DOHH2 (cell line): Measurements from ENCODE around the gene HMGCLL1.

Source experiments
- EZH2phosphoT487 ChIP-seq: fragments of 200-600 bp; sonication (generic); IDR thresholded peaks from 2 replicates; pipeline ENCODE4 v1.6.1; 2017; ENCODE audit warnings: borderline replicate concordance, mild to moderate bottlenecking, antibody characterized with exemption, low read length, moderate library complexity, mixed read lengths
- TF ChIP-seq, protein P1 (sequence below): fragments of 200-600 bp; sonication (generic); IDR thresholded peaks from one replicate; pipeline ENCODE4 v1.5.1; 2014; ENCODE audit warnings: antibody characterized with exemption, mild to moderate bottlenecking, low read depth, low read length; ENCODE audit not compliant: poor library complexity, severe bottlenecking

DNA sequence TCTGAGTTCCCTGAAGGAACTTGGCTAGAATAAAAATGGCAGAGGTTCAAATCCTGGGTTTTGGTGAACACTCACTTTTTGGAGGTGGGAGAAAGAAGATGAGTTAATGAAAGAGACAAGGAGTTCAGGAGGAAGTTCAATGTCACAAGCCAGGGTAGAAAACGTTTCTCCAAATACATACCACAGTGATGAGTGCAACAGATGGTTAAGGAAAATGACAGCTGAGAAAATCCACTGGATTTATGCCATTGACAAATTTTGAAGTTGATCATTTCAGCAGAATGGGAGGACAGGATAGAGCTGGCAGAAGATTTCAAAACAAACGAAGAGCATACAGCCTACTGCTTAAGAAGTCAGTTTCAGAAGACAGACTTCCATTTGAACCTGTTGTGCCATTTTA, 129.0 kb downstream of the HMGCLL1 start:
- TF ChIP-seq, protein P1, sequence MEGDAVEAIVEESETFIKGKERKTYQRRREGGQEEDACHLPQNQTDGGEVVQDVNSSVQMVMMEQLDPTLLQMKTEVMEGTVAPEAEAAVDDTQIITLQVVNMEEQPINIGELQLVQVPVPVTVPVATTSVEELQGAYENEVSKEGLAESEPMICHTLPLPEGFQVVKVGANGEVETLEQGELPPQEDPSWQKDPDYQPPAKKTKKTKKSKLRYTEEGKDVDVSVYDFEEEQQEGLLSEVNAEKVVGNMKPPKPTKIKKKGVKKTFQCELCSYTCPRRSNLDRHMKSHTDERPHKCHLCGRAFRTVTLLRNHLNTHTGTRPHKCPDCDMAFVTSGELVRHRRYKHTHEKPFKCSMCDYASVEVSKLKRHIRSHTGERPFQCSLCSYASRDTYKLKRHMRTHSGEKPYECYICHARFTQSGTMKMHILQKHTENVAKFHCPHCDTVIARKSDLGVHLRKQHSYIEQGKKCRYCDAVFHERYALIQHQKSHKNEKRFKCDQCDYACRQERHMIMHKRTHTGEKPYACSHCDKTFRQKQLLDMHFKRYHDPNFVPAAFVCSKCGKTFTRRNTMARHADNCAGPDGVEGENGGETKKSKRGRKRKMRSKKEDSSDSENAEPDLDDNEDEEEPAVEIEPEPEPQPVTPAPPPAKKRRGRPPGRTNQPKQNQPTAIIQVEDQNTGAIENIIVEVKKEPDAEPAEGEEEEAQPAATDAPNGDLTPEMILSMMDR = no peak
- no peak for TF ChIP-seq EZH2phosphoT487
